OCI-LY1 (cell line): ENCODE results near the gene COPS3.

Source experiments
- H2AFZ ChIP-seq: fragments of 200-600 bp; sonication (generic), shearing (Covaris generic); 2 replicates; pipeline ENCODE4 v1.6.0; 2014; ENCODE audit warnings: antibody characterized with exemption, mild to moderate bottlenecking, low read length
- H3F3A ChIP-seq: fragments of 200-600 bp; sonication (generic), shearing (Covaris generic); 2 replicates; pipeline ENCODE4 v1.6.0; 2014; ENCODE audit warnings: mild to moderate bottlenecking, antibody characterized with exemption, low read length, moderate library complexity; ENCODE audit not compliant: insufficient read depth
- H3K27ac ChIP-seq: fragments of 200-600 bp; sonication (generic); 2 replicates; pipeline ENCODE4 v1.5.1; 2014; ENCODE audit warnings: low read length, mixed run types, mild to moderate bottlenecking, low read depth; ENCODE audit not compliant: poor library complexity, severe bottlenecking
- H3K27me3 ChIP-seq: fragments of 200-600 bp; sonication (generic); 2 replicates; pipeline ENCODE4 v1.6.0; 2014; ENCODE audit warnings: antibody characterized with exemption, mild to moderate bottlenecking, low read length, moderate library complexity; ENCODE audit not compliant: insufficient read depth
- H3K36me3 ChIP-seq: fragments of 200-600 bp; sonication (generic); 2 replicates; pipeline ENCODE4 v1.6.1; 2014; ENCODE audit warnings: mild to moderate bottlenecking, antibody characterized with exemption, low read length, moderate library complexity, mixed read lengths; ENCODE audit not compliant: insufficient read depth
- H3K4me1 ChIP-seq: fragments of 200-600 bp; sonication (generic); 2 replicates; pipeline ENCODE4 v1.5.1; 2014; ENCODE audit warnings: mild to moderate bottlenecking, low read length, moderate library complexity; ENCODE audit not compliant: insufficient read depth, severe bottlenecking
- H3K4me2 ChIP-seq: fragments of 200-600 bp; sonication (generic), shearing (Covaris generic); 2 replicates; pipeline ENCODE4 v1.6.1; 2014; ENCODE audit warnings: low read length
- H3K4me3 ChIP-seq: fragments of 200-600 bp; sonication (generic); 2 replicates; pipeline ENCODE4 v1.5.1; 2014; ENCODE audit warnings: low read length, low read depth, mild to moderate bottlenecking, mixed read lengths; ENCODE audit not compliant: poor library complexity, severe bottlenecking
- H3K79me2 ChIP-seq: fragments of 200-600 bp; shearing (Covaris generic); 2 replicates; pipeline ENCODE4 v1.6.1; 2016; ENCODE audit warnings: mixed run types, low read length, mixed read lengths; ENCODE audit not compliant: insufficient read depth
- H3K9ac ChIP-seq: fragments of 200-600 bp; sonication (generic), shearing (Covaris generic); 2 replicates; pipeline ENCODE4 v1.6.1; 2014; ENCODE audit warnings: mild to moderate bottlenecking, low read length, mixed read lengths
- H3K9me2 ChIP-seq: fragments of 200-600 bp; sonication (generic), shearing (Covaris generic); 2 replicates; pipeline ENCODE4 v1.6.1; 2014; ENCODE audit warnings: low read depth, mild to moderate bottlenecking, low read length, mixed read lengths
- H3K9me3 ChIP-seq: fragments of 200-600 bp; shearing (Covaris generic); 2 replicates; pipeline ENCODE4 v1.6.1; 2014; ENCODE audit warnings: low read length, mixed read lengths
- H4K20me1 ChIP-seq: fragments of 200-600 bp; sonication (generic), shearing (Covaris generic); 2 replicates; pipeline ENCODE4 v1.6.0; 2016; ENCODE audit warnings: mild to moderate bottlenecking, low read length; ENCODE audit not compliant: insufficient read depth
- CTCF ChIP-seq: fragments of 200-600 bp; sonication (generic), shearing (Covaris generic); IDR thresholded peaks from 2 replicates; pipeline ENCODE4 v1.5.1; 2017; ENCODE audit warnings: mild to moderate bottlenecking, antibody characterized with exemption, low read length, moderate library complexity, mixed read lengths
- EZH2 ChIP-seq: fragments of 200-600 bp; sonication (generic), shearing (Covaris generic); IDR thresholded peaks from 2 replicates; pipeline ENCODE4 v1.8.0; 2017; ENCODE audit warnings: borderline replicate concordance, mixed run types, mild to moderate bottlenecking, antibody characterized with exemption, low read length, moderate library complexity, mixed read lengths

The COPS3 gene

GRCh38 chr17:17239832-17240231 is 41.2 kb downstream of the COPS3 start:
- no peaks in the 10 kb centered on the region for H3K27me3 ChIP-seq
- no peak overlapping the region for H3K4me3 ChIP-seq
- peaks cover 8% of the 10 kb centered on the region; the same call in 1 of the 2 replicates for H3K36me3 ChIP-seq
- H2AFZ ChIP-seq = no peak overlapping the region
- no peaks in the 10 kb centered on the region for H3K9me3 ChIP-seq
- no peaks in the 10 kb centered on the region for H3K9me2 ChIP-seq
- no peaks in the 10 kb centered on the region for H4K20me1 ChIP-seq
- no peak overlapping the region for H3K4me2 ChIP-seq
- peaks cover 26% of the 10 kb centered on the region for H3K4me1 ChIP-seq
- no peak for TF ChIP-seq CTCF
- TF ChIP-seq EZH2 = no peak
- H3K27ac ChIP-seq = peak overlapping the region; percentile 1
- peaks cover 18% of the 10 kb centered on the region; the same call in 1 of the 2 replicates for H3K79me2 ChIP-seq
- H3F3A ChIP-seq = no peaks in the 10 kb centered on the region
- no peak overlapping the region for H3K9ac ChIP-seq

GRCh38 chr17:17237026-17237799 is 43.8 kb downstream of the COPS3 start, which contains the start of gene FLCN:
FLCN (minus strand) TSS chr17:17237168; CDS start chr17:17228137, 9,031 bp downstream.
- H3K36me3 ChIP-seq = peaks cover 8% of the 10 kb centered on the region
- H3K27ac ChIP-seq = peak within 1 kb of the TSS; percentile 70
- TF ChIP-seq EZH2 (no peak), CTCF (no peak)

DNA sequence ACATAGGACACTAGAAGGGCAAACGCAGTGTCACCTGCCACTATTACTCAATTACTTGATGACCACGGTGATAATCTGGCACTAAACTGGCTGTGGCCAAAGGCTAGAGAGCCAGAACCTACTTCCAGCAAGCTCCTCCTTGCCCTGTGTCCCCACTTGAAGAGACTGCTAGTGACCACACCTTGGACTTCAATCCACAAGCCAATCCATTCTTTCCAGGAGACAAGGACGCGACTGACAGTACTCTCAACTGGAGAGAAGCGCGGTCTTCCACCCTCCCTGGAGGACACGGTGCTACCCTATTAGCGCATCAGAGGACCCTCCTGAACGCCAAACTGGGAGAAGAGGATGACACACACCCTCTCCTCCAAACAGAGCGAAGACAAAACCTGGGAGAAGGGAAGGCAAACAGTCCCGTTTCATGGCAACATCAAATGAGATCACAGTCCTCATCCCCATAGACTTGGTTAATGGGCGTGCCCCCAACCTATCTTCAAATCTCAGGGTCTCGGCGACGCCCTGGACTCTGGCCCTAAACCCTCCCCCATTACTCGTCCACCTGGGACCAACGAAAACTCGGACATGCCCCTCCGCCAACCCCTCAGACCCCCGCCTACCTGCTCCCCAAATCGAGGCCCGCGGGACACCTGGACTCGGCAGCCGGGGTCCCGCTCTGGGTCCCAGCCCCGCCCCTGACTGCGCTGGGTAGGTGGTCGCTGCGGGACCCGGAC is 44.6 kb downstream of the COPS3 start:
- Histone ChIP-seq H3K9me2 (no peaks in the 10 kb centered on the region), H3K36me3 (peaks cover 7% of the 10 kb centered on the region; the same call in 1 of the 2 replicates), H2AFZ (no peak overlapping the region), H3K79me2 (peaks cover 18% of the 10 kb centered on the region; the same call in 1 of the 2 replicates), H3K27me3 (no peaks in the 10 kb centered on the region), H3K9ac (peak overlapping the region; percentile 98), H3F3A (no peaks in the 10 kb centered on the region), H3K4me3 (peak overlapping the region; percentile 98), H3K4me2 (peak overlapping the region; percentile 100), H3K27ac (no peak overlapping the region), H4K20me1 (no peaks in the 10 kb centered on the region), H3K9me3 (no peaks in the 10 kb centered on the region), H3K4me1 (peaks cover 26% of the 10 kb centered on the region)
- TF ChIP-seq CTCF = no peak
- no peak for TF ChIP-seq EZH2

More at GRCh38 chr17:17237026-17237799, 43.8 kb downstream of the COPS3 start, which contains the start of gene FLCN:
- Histone ChIP-seq H3K9ac (peak within 1 kb of the TSS; percentile 98), H3K27me3 (no peaks in the 10 kb centered on the region), H3K9me3 (no peaks in the 10 kb centered on the region), H4K20me1 (no peaks in the 10 kb centered on the region), H3F3A (no peaks in the 10 kb centered on the region), H3K4me1 (peaks cover 26% of the 10 kb centered on the region), H3K4me2 (peak within 1 kb of the TSS; percentile 100), H3K4me3 (peak within 1 kb of the TSS; percentile 98), H3K9me2 (no peaks in the 10 kb centered on the region), H3K79me2 (peaks cover 18% of the 10 kb centered on the region; the same call in 1 of the 2 replicates), H2AFZ (peak within 1 kb of the TSS; percentile 68)
